ENCODE data around the gene NDUFA9.

The NDUFA9 gene

GRCh38 chr12:4648501-4649357 is at the start of gene NDUFA9, which contains the start of gene AKAP3:
Gene NDUFA9 (plus strand): TSS chr12:4649114. CDS start chr12:4649127, 13 bp downstream.
Gene AKAP3 (minus strand): TSS chr12:4649051. CDS start chr12:4638196, 10,855 bp downstream.
- H3K36me3 ChIP-seq (ENCODE audit: control insufficient read depth, insufficient read depth, low read length) = no peaks in the 10 kb centered on the region
- no peaks in the 10 kb centered on the region for H3K27me3 ChIP-seq (ENCODE audit: control insufficient read depth, insufficient read depth, low read length)
- H3K4me1 ChIP-seq (ENCODE audit: control insufficient read depth, insufficient read depth, low read length) = peaks cover 13% of the 10 kb centered on the region
- H3K27ac ChIP-seq (ENCODE audit: low read depth, low read length) = peak within 1 kb of the TSS; percentile 88
- peak within 1 kb of the TSS; percentile 96 for H3K4me3 ChIP-seq (ENCODE audit: low read length)
- H3K9ac ChIP-seq (ENCODE audit: low read length) = peak within 1 kb of the TSS; percentile 84

GRCh38 chr12:4603421-4603820 is 45.5 kb upstream of the NDUFA9 start:
- Histone ChIP-seq H3K9ac (ENCODE audit: low read length) (no peak overlapping the region), H3K4me3 (ENCODE audit: low read length) (no peak overlapping the region), H3K4me1 (ENCODE audit: control insufficient read depth, insufficient read depth, low read length) (no peaks in the 10 kb centered on the region), H3K27ac (ENCODE audit: low read depth, low read length) (no peak overlapping the region), H3K36me3 (ENCODE audit: control insufficient read depth, insufficient read depth, low read length) (no peaks in the 10 kb centered on the region), H3K27me3 (ENCODE audit: control insufficient read depth, insufficient read depth, low read length) (no peaks in the 10 kb centered on the region)

- H3K9ac ChIP-seq (ENCODE audit: low read length) = no peak overlapping the region
- H3K27ac ChIP-seq (ENCODE audit: low read depth, low read length) = no peak overlapping the region
- no peak overlapping the region for H3K4me3 ChIP-seq (ENCODE audit: low read length)
- no peaks in the 10 kb centered on the region for H3K4me1 ChIP-seq (ENCODE audit: control insufficient read depth, insufficient read depth, low read length)
- H3K36me3 ChIP-seq (ENCODE audit: control insufficient read depth, insufficient read depth, low read length) = no peaks in the 10 kb centered on the region
- H3K27me3 ChIP-seq (ENCODE audit: control insufficient read depth, insufficient read depth, low read length) = no peaks in the 10 kb centered on the region
These were observed 45.0 kb upstream of the NDUFA9 start for GRCh38 chr12:4603946-4604345.

GRCh38 chr12:4604684-4605193 is 44.2 kb upstream of the NDUFA9 start:
- Histone ChIP-seq H3K27ac (ENCODE audit: low read depth, low read length) (peak overlapping the region; percentile 40), H3K4me1 (ENCODE audit: control insufficient read depth, insufficient read depth, low read length) (no peaks in the 10 kb centered on the region), H3K36me3 (ENCODE audit: control insufficient read depth, insufficient read depth, low read length) (no peaks in the 10 kb centered on the region), H3K9ac (ENCODE audit: low read length) (peak overlapping the region; percentile 58), H3K4me3 (ENCODE audit: low read length) (peak overlapping the region; percentile 82), H3K27me3 (ENCODE audit: control insufficient read depth, insufficient read depth, low read length) (no peaks in the 10 kb centered on the region)

- no peak overlapping the region for H3K9ac ChIP-seq (ENCODE audit: low read length)
- H3K4me1 ChIP-seq (ENCODE audit: control insufficient read depth, insufficient read depth, low read length) = no peaks in the 10 kb centered on the region
- peaks cover 6% of the 10 kb centered on the region for H3K36me3 ChIP-seq (ENCODE audit: control insufficient read depth, insufficient read depth, low read length)
- H3K27me3 ChIP-seq (ENCODE audit: control insufficient read depth, insufficient read depth, low read length) = no peaks in the 10 kb centered on the region
- no peak overlapping the region for H3K4me3 ChIP-seq (ENCODE audit: low read length)
- no peak overlapping the region for H3K27ac ChIP-seq (ENCODE audit: low read depth, low read length)
These were observed 41.9 kb upstream of the NDUFA9 start for GRCh38 chr12:4607056-4607455.

GRCh38 chr12:4609071-4609470 is 39.8 kb upstream of the NDUFA9 start:
- H3K4me1 ChIP-seq (ENCODE audit: control insufficient read depth, insufficient read depth, low read length) = no peaks in the 10 kb centered on the region
- H3K9ac ChIP-seq (ENCODE audit: low read length) = no peak overlapping the region
- H3K4me3 ChIP-seq (ENCODE audit: low read length) = no peak overlapping the region
- no peak overlapping the region for H3K27ac ChIP-seq (ENCODE audit: low read depth, low read length)
- peaks cover 7% of the 10 kb centered on the region for H3K36me3 ChIP-seq (ENCODE audit: control insufficient read depth, insufficient read depth, low read length)
- H3K27me3 ChIP-seq (ENCODE audit: control insufficient read depth, insufficient read depth, low read length) = no peaks in the 10 kb centered on the region

GRCh38 chr12:4610481-4610880 is 38.4 kb upstream of the NDUFA9 start:
- no peak overlapping the region for H3K4me3 ChIP-seq (ENCODE audit: low read length)
- H3K27me3 ChIP-seq (ENCODE audit: control insufficient read depth, insufficient read depth, low read length) = no peaks in the 10 kb centered on the region
- H3K27ac ChIP-seq (ENCODE audit: low read depth, low read length) = no peak overlapping the region
- no peaks in the 10 kb centered on the region for H3K4me1 ChIP-seq (ENCODE audit: control insufficient read depth, insufficient read depth, low read length)
- no peak overlapping the region for H3K9ac ChIP-seq (ENCODE audit: low read length)
- peaks cover 10% of the 10 kb centered on the region for H3K36me3 ChIP-seq (ENCODE audit: control insufficient read depth, insufficient read depth, low read length)

- Histone ChIP-seq H3K4me3 (ENCODE audit: low read length) (no peak overlapping the region), H3K36me3 (ENCODE audit: control insufficient read depth, insufficient read depth, low read length) (peaks cover 6% of the 10 kb centered on the region), H3K4me1 (ENCODE audit: control insufficient read depth, insufficient read depth, low read length) (no peaks in the 10 kb centered on the region), H3K27me3 (ENCODE audit: control insufficient read depth, insufficient read depth, low read length) (no peaks in the 10 kb centered on the region), H3K27ac (ENCODE audit: low read depth, low read length) (no peak overlapping the region), H3K9ac (ENCODE audit: low read length) (no peak overlapping the region)
These were observed 33.2 kb upstream of the NDUFA9 start for GRCh38 chr12:4615667-4616066.

- Histone ChIP-seq H3K27ac (ENCODE audit: low read depth, low read length) (no peak overlapping the region), H3K4me1 (ENCODE audit: control insufficient read depth, insufficient read depth, low read length) (no peaks in the 10 kb centered on the region), H3K27me3 (ENCODE audit: control insufficient read depth, insufficient read depth, low read length) (no peaks in the 10 kb centered on the region), H3K36me3 (ENCODE audit: control insufficient read depth, insufficient read depth, low read length) (no peaks in the 10 kb centered on the region), H3K9ac (ENCODE audit: low read length) (no peak overlapping the region), H3K4me3 (ENCODE audit: low read length) (no peak overlapping the region)
These were observed 27.4 kb upstream of the NDUFA9 start for GRCh38 chr12:4621511-4621910.

- H3K9ac ChIP-seq (ENCODE audit: low read length) = no peak overlapping the region
- H3K4me1 ChIP-seq (ENCODE audit: control insufficient read depth, insufficient read depth, low read length) = no peaks in the 10 kb centered on the region
- no peak overlapping the region for H3K27ac ChIP-seq (ENCODE audit: low read depth, low read length)
- H3K27me3 ChIP-seq (ENCODE audit: control insufficient read depth, insufficient read depth, low read length) = no peaks in the 10 kb centered on the region
- no peaks in the 10 kb centered on the region for H3K36me3 ChIP-seq (ENCODE audit: control insufficient read depth, insufficient read depth, low read length)
- H3K4me3 ChIP-seq (ENCODE audit: low read length) = no peak overlapping the region
These were observed 22.4 kb upstream of the NDUFA9 start for GRCh38 chr12:4626543-4626942.

GRCh38 chr12:4628406-4628805 is 20.5 kb upstream of the NDUFA9 start:
- no peaks in the 10 kb centered on the region for H3K4me1 ChIP-seq (ENCODE audit: control insufficient read depth, insufficient read depth, low read length)
- H3K4me3 ChIP-seq (ENCODE audit: low read length) = no peak overlapping the region
- H3K36me3 ChIP-seq (ENCODE audit: control insufficient read depth, insufficient read depth, low read length) = no peaks in the 10 kb centered on the region
- no peak overlapping the region for H3K9ac ChIP-seq (ENCODE audit: low read length)
- no peak overlapping the region for H3K27ac ChIP-seq (ENCODE audit: low read depth, low read length)
- H3K27me3 ChIP-seq (ENCODE audit: control insufficient read depth, insufficient read depth, low read length) = no peaks in the 10 kb centered on the region

- Histone ChIP-seq H3K4me1 (ENCODE audit: control insufficient read depth, insufficient read depth, low read length) (no peaks in the 10 kb centered on the region), H3K9ac (ENCODE audit: low read length) (no peak overlapping the region), H3K4me3 (ENCODE audit: low read length) (no peak overlapping the region), H3K27me3 (ENCODE audit: control insufficient read depth, insufficient read depth, low read length) (no peaks in the 10 kb centered on the region), H3K27ac (ENCODE audit: low read depth, low read length) (no peak overlapping the region), H3K36me3 (ENCODE audit: control insufficient read depth, insufficient read depth, low read length) (no peaks in the 10 kb centered on the region)
These were observed 18.7 kb upstream of the NDUFA9 start for GRCh38 chr12:4630262-4630661.

GRCh38 chr12:4643747-4644146 is 5.2 kb upstream of the NDUFA9 start:
- Histone ChIP-seq H3K27me3 (ENCODE audit: control insufficient read depth, insufficient read depth, low read length) (no peaks in the 10 kb centered on the region), H3K36me3 (ENCODE audit: control insufficient read depth, insufficient read depth, low read length) (no peaks in the 10 kb centered on the region), H3K4me1 (ENCODE audit: control insufficient read depth, insufficient read depth, low read length) (peaks cover 5% of the 10 kb centered on the region), H3K27ac (ENCODE audit: low read depth, low read length) (no peak overlapping the region), H3K9ac (ENCODE audit: low read length) (no peak overlapping the region), H3K4me3 (ENCODE audit: low read length) (no peak overlapping the region)

All from rectal smooth muscle tissue (tissue), 1 donor.